Endothelial cell of umbilical vein (primary cell): ENCODE data around the gene TEX26. TPM values are rescaled to one million over a fixed set of nuclear protein-coding genes. Genes with fewer than 3 reads are reported as not detected.

Source experiments
- BruUV-seq: library from RNA; stranded (reverse); fragments of 400-500 nt; replicated peaks from 2 replicates; lab custom pipeline; 2021; lab: Mats Ljungman, UMichigan
- CTCF ChIA-PET: fragments of 300-600, 350-600 bp; sonication (Branson Sonifier 250); formaldehyde crosslinking; loops from one replicate; lab custom pipeline; 2021; ENCODE audit warnings: antibody characterized with exemption, inconsistent platforms; lab: Charles Lee
- POLR2A ChIA-PET: fragments of 300-600, 350-600 bp; sonication (Branson Sonifier 250); formaldehyde crosslinking; loops from one replicate; lab custom pipeline; 2021; ENCODE audit warnings: antibody characterized with exemption, inconsistent platforms; lab: Charles Lee
- DNase-seq: peaks from one replicate; pipeline ENCODE4 v3.0.0-alpha.2; 2011; ENCODE audit warnings: low read depth, low spot score
- FAIRE-seq: peaks from 2 replicates; lab custom pipeline; 2011; peaks lifted over from hg19 to GRCh38; lab: Jason Lieb, UNC
- H2AFZ ChIP-seq: 2 replicates; pipeline ENCODE4 v1.6.0; 2012; ENCODE audit warnings: low read depth, low read length, control low read depth, inconsistent platforms
- H3K27ac ChIP-seq: 2 replicates; pipeline ENCODE4 v1.5.1; 2011; ENCODE audit warnings: low read depth, mild to moderate bottlenecking, control low read depth, low read length, moderate library complexity; ENCODE audit not compliant: insufficient read depth
- H3K27me3 ChIP-seq, 2 experiments: 2 replicates each; pipeline versions ENCODE4 v1.6.0 to v1.6.1; 2011; ENCODE audit warnings: low read length in 2 of 2, mixed read lengths in 1 of 2; ENCODE audit not compliant: control insufficient read depth in 2 of 2, insufficient read depth in 2 of 2
- H3K36me3 ChIP-seq, 2 experiments: 2 replicates in 1 of 2; 3 replicates in 1 of 2; pipeline ENCODE4 v1.5.1; 2011; ENCODE audit warnings: low read length in 2 of 2, mild to moderate bottlenecking in 1 of 2, moderate library complexity in 1 of 2; ENCODE audit not compliant: control insufficient read depth in 2 of 2, insufficient read depth in 2 of 2; ENCODE audit errors: extremely low read depth in 1 of 2
- H3K4me1 ChIP-seq: 3 replicates; pipeline ENCODE4 v1.5.1; 2011; ENCODE audit warnings: mild to moderate bottlenecking, low read length; ENCODE audit not compliant: control insufficient read depth, insufficient read depth; ENCODE audit errors: extremely low read depth
- H3K4me2 ChIP-seq: 2 replicates; pipeline ENCODE4 v1.6.1; 2011; ENCODE audit warnings: low read length, control low read depth, mixed read lengths; ENCODE audit not compliant: insufficient read depth
- H3K4me3 ChIP-seq, 3 experiments: fragments of 200-600 bp in 1 of 3; sonication (generic), shearing (Covaris generic) in 1 of 3; replicated peaks in 1 of 3; 2 replicates each; pipeline ENCODE4 v1.5.1; 2011 to 2016; ENCODE audit warnings: control low read depth in 3 of 3, low read length in 3 of 3, mild to moderate bottlenecking in 2 of 3, inconsistent platforms in 1 of 3, low read depth in 1 of 3, moderate library complexity in 1 of 3; ENCODE audit not compliant: insufficient read depth in 1 of 3
- H3K79me2 ChIP-seq: 2 replicates; pipeline ENCODE4 v1.6.0; 2012; ENCODE audit warnings: low read length, inconsistent platforms; ENCODE audit not compliant: control insufficient read depth, insufficient read depth
- H3K9ac ChIP-seq: replicated peaks from 2 replicates; pipeline ENCODE3; 2011; ENCODE audit warnings: low read length, control low read depth; ENCODE audit not compliant: insufficient read depth; ENCODE audit errors: extremely low read depth
- H3K9me1 ChIP-seq: replicated peaks from 3 replicates; pipeline ENCODE4 v1.6.0; 2011; ENCODE audit warnings: mild to moderate bottlenecking, low read length; ENCODE audit not compliant: control insufficient read depth, insufficient read depth; ENCODE audit errors: extremely low read depth
- H3K9me3 ChIP-seq: replicated peaks from 2 replicates; pipeline ENCODE4 v1.5.1; 2012; ENCODE audit warnings: low read length, inconsistent platforms; ENCODE audit not compliant: control insufficient read depth, insufficient read depth
- H4K20me1 ChIP-seq: replicated peaks from 2 replicates; pipeline ENCODE3; 2011; ENCODE audit warnings: mild to moderate bottlenecking, low read length; ENCODE audit not compliant: control insufficient read depth, insufficient read depth; ENCODE audit errors: extremely low read depth
- CTCF ChIP-seq, 2 donors: IDR thresholded peaks; 1 replicate in 1 of 2; 2 replicates in 1 of 2; pipeline ENCODE4 v1.5.1; 2011; ENCODE audit warnings: low read length in 2 of 2, mild to moderate bottlenecking in 2 of 2, moderate library complexity in 2 of 2, control low read depth in 1 of 2, inconsistent platforms in 1 of 2, low read depth in 1 of 2; ENCODE audit not compliant: insufficient read depth in 1 of 2; ENCODE audit errors: extremely low read depth in 1 of 2
- EZH2 ChIP-seq: IDR thresholded peaks from 2 replicates; pipeline ENCODE4 v1.6.1; 2012; ENCODE audit warnings: borderline replicate concordance, low read depth, mild to moderate bottlenecking, moderate library complexity, low read length, inconsistent platforms; ENCODE audit not compliant: severe bottlenecking
- FOS ChIP-seq: IDR thresholded peaks from 2 replicates; pipeline ENCODE4 v1.6.1; 2011; ENCODE audit warnings: mild to moderate bottlenecking, low read length, moderate library complexity, borderline replicate concordance; ENCODE audit not compliant: insufficient read depth
- GATA2 ChIP-seq: IDR thresholded peaks from 2 replicates; pipeline ENCODE4 v1.7.0; 2011; ENCODE audit warnings: low read depth, mild to moderate bottlenecking, moderate library complexity, mixed read lengths, low read length; ENCODE audit not compliant: insufficient read length, insufficient read depth
- JUN ChIP-seq: IDR thresholded peaks from 2 replicates; pipeline ENCODE4 v1.6.1; 2011; ENCODE audit warnings: borderline replicate concordance, low read depth; ENCODE audit not compliant: insufficient read length, insufficient read depth
- MAX ChIP-seq: IDR thresholded peaks from 2 replicates; pipeline ENCODE4 v1.6.1; 2011; ENCODE audit not compliant: insufficient read depth, insufficient read length
- MYC ChIP-seq: IDR thresholded peaks from one replicate; pipeline ENCODE4 v1.6.1; 2011; ENCODE audit warnings: mild to moderate bottlenecking, low read depth, low read length
- POLR2A ChIP-seq: IDR thresholded peaks from 2 replicates; pipeline ENCODE4 v1.6.1; 2012; ENCODE audit warnings: low read depth, mild to moderate bottlenecking, control low read depth, low read length
- POLR2AphosphoS5 ChIP-seq: IDR thresholded peaks from 2 replicates; pipeline ENCODE4 v1.6.1; 2012; ENCODE audit warnings: low read depth, mild to moderate bottlenecking, control low read depth, low read length, moderate library complexity; ENCODE audit not compliant: insufficient read depth
- dilution Hi-C: fragments of 300-500 bp; cut with MboI; formaldehyde crosslinking; loops from one replicate; pipeline ENCODE4 v1.15.0; 2019; ENCODE audit warnings: low sequenced_read_pairs; ENCODE audit not compliant: extremely low pct_ligation_motif_present
- intact Hi-C: fragments of 100-400 bp; cut with micrococcal nuclease; formaldehyde crosslinking; loops from one replicate; pipeline ENCODE4 v1.10.0; 2022
- polyA plus RNA-seq, 4 experiments: library from polyadenylated mRNA; depleted of rRNA in 3 of 4; stranded (reverse) in 3 of 4; unstranded in 1 of 4; fragments of >200 nt; gene quantifications; 2 replicates each; pipeline versions ENCODE4 v1.2.1 to v1.2.3, GENCODE V29; 2011 to 2012; ENCODE audit warnings: missing spikeins in 1 of 4
- total RNA-seq: library from RNA; stranded (reverse); gene quantifications from 2 replicates; pipeline ENCODE4 v1.2.3, GENCODE V29; 2021

TEX26 gene
- total and polyA plus RNA-seq, 2 donors (not counting 3 experiments of a cell fraction or from before 2014, with no cell fraction given): not detected

GRCh38 chr13:31016342-31017325 lies 84.2 kb downstream of the TEX26 start:
- dilution Hi-C loops: no loop called here
- CTCF ChIA-PET: no interaction called here

More at GRCh38 chr13:31016342-31017325, 84.2 kb downstream of the TEX26 start:
- Histone ChIP-seq H3K9ac (no peak overlapping the region), H4K20me1 (no peaks in the 10 kb centered on the region), H3K4me2 (no peak overlapping the region), H3K27me3 (peaks cover 7 to 12% of the 10 kb centered on the region in 2 experiments), H3K4me3 (no peak overlapping the region), H3K9me3 (no peaks in the 10 kb centered on the region), H3K36me3 (no peaks in the 10 kb centered on the region), H3K79me2 (no peaks in the 10 kb centered on the region), H3K27ac (no peak overlapping the region), H3K4me1 (no peaks in the 10 kb centered on the region), H3K9me1 (no peaks in the 10 kb centered on the region), H2AFZ (no peak overlapping the region)
- FAIRE-seq (no peak), DNase-seq (no peak)
- intact Hi-C loops: no loop called here
- no TSS peak for BruUV-seq
- no peak for TF ChIP-seq FOS
- no peak for TF ChIP-seq JUN
- TF ChIP-seq CTCF (IDR thresholded peaks at IDR 0.05; ENCODE audit: extremely low read depth in 1 of 2, insufficient read depth in 1 of 2, low read depth in 1 of 2, low read length in 2 of 2): no peak
- no peak for TF ChIP-seq MYC
- no peak for TF ChIP-seq MAX
- TF ChIP-seq EZH2: no peak
- no peak for TF ChIP-seq POLR2AphosphoS5
- TF ChIP-seq POLR2A: no peak
- TF ChIP-seq GATA2: no peak
- POLR2A ChIA-PET: no interaction called here
